DND-41 (cell line): ENCODE data around the gene GNMT.

ENCODE experiments used
- EZH2 ChIP-seq: IDR thresholded peaks from 3 replicates; pipeline ENCODE4 v1.6.1; 2012; ENCODE audit warnings: borderline replicate concordance, low read depth, mild to moderate bottlenecking, moderate library complexity, low read length, inconsistent platforms; ENCODE audit not compliant: severe bottlenecking
- TF ChIP-seq, protein P1 (sequence below): IDR thresholded peaks from 2 replicates; pipeline ENCODE4 v1.5.1; 2012; ENCODE audit warnings: borderline replicate concordance, low read length, moderate library complexity, mild to moderate bottlenecking; ENCODE audit not compliant: poor library complexity, severe bottlenecking; ENCODE audit errors: extremely low read depth

- TF ChIP-seq, protein P1, sequence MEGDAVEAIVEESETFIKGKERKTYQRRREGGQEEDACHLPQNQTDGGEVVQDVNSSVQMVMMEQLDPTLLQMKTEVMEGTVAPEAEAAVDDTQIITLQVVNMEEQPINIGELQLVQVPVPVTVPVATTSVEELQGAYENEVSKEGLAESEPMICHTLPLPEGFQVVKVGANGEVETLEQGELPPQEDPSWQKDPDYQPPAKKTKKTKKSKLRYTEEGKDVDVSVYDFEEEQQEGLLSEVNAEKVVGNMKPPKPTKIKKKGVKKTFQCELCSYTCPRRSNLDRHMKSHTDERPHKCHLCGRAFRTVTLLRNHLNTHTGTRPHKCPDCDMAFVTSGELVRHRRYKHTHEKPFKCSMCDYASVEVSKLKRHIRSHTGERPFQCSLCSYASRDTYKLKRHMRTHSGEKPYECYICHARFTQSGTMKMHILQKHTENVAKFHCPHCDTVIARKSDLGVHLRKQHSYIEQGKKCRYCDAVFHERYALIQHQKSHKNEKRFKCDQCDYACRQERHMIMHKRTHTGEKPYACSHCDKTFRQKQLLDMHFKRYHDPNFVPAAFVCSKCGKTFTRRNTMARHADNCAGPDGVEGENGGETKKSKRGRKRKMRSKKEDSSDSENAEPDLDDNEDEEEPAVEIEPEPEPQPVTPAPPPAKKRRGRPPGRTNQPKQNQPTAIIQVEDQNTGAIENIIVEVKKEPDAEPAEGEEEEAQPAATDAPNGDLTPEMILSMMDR = no peak
- no peak for TF ChIP-seq EZH2
These were observed 18.4 kb downstream of the GNMT start, which contains the start of gene PEX6 for GRCh38 chr6:42978839-42979522.
